ENCODE data around the gene C1QL1. TPM values are rescaled to one million over a fixed set of nuclear protein-coding genes. Genes with fewer than 3 reads are reported as not detected.

C1QL1 gene
- polyA plus RNA-seq, 1 donor, result 1.9 TPM

- DNase-seq (ENCODE audit: low read depth), result no peak
These were observed 36.7 kb downstream of the C1QL1 start for GRCh38 chr17:44931376-44931775.

- DNase-seq (ENCODE audit: low read depth), result no peak
These were observed 37.4 kb downstream of the C1QL1 start for GRCh38 chr17:44930667-44931066.

GRCh38 chr17:44928950-44929720 is 39.0 kb downstream of the C1QL1 start:
- DNase-seq (ENCODE audit: low read depth), result no peak

- DNase-seq (ENCODE audit: low read depth), result no peak
These were observed 40.0 kb downstream of the C1QL1 start for GRCh38 chr17:44928136-44928535.

GRCh38 chr17:44927696-44928095 is 40.4 kb downstream of the C1QL1 start:
- no peak for DNase-seq (ENCODE audit: low read depth)

GRCh38 chr17:44926821-44927525 is 41.1 kb downstream of the C1QL1 start:
- no peak for DNase-seq (ENCODE audit: low read depth)

GRCh38 chr17:44925731-44926697 is 42.1 kb downstream of the C1QL1 start:
- no peak for DNase-seq (ENCODE audit: low read depth)

- DNase-seq (ENCODE audit: low read depth), result no peak
These were observed 44.0 kb downstream of the C1QL1 start for GRCh38 chr17:44924107-44924544.

GRCh38 chr17:44922746-44923470 is 45.2 kb downstream of the C1QL1 start:
- DNase-seq (ENCODE audit: low read depth), result no peak

GRCh38 chr17:44922136-44922535 is 46.0 kb downstream of the C1QL1 start:
- DNase-seq (ENCODE audit: low read depth), result no peak

GRCh38 chr17:44921122-44921882 is 46.8 kb downstream of the C1QL1 start:
- no peak for DNase-seq (ENCODE audit: low read depth)

GRCh38 chr17:44920565-44920940 is 47.5 kb downstream of the C1QL1 start:
- no peak for DNase-seq (ENCODE audit: low read depth)

- DNase-seq (ENCODE audit: low read depth), result peak; percentile 55
These were observed 48.1 kb downstream of the C1QL1 start for GRCh38 chr17:44919885-44920564.

GRCh38 chr17:44919411-44919810 is 48.7 kb downstream of the C1QL1 start:
- no peak for DNase-seq (ENCODE audit: low read depth)

GRCh38 chr17:44918006-44918405 is 50.1 kb downstream of the C1QL1 start:
- no peak for DNase-seq (ENCODE audit: low read depth)

GRCh38 chr17:44917456-44917855 is 50.6 kb downstream of the C1QL1 start:
- DNase-seq (ENCODE audit: low read depth), result no peak

- no peak for DNase-seq (ENCODE audit: low read depth)
These were observed 51.3 kb downstream of the C1QL1 start for GRCh38 chr17:44916781-44917241.

- DNase-seq (ENCODE audit: low read depth), result no peak
These were observed 52.0 kb downstream of the C1QL1 start for GRCh38 chr17:44915862-44916780.

- DNase-seq (ENCODE audit: low read depth), result no peak
These were observed 52.8 kb downstream of the C1QL1 start, which contains the start of gene GFAP for GRCh38 chr17:44915321-44915726. Gene GFAP (minus strand): TSS chr17:44915500. CDS start chr17:44915486, 14 bp downstream.
